RWPE2 (cell line): ENCODE data around the gene ZNF679.
"Not testable (repeated sequence)": the region's sequence is repeated elsewhere in the genome, so short reads cannot be mapped to it uniquely, and the experiment has no call there.

Experiments used
- ATAC-seq: fragments of 200-7000 bp; cut with Tn5 transposase; 3 replicates; pipeline ENCODE4 v1.9.1; 2021; ENCODE audit warnings: low read depth
- DNase-seq: peaks from one replicate; pipeline ENCODE4 v3.0.0-alpha.2; 2020; ENCODE audit warnings: low spot score
- H3K27ac ChIP-seq: fragments of 450-650 bp; 2 replicates; pipeline ENCODE4 v1.5.1; 2017; ENCODE audit warnings: mild to moderate bottlenecking; ENCODE audit not compliant: poor library complexity, severe bottlenecking
- H3K27me3 ChIP-seq: fragments of 250-450 bp; sonication (Bioruptor Pico); 2 replicates; pipeline ENCODE4 v1.5.1; 2021; ENCODE audit warnings: mild to moderate bottlenecking, moderate library complexity; ENCODE audit not compliant: insufficient read depth, poor library complexity, severe bottlenecking
- H3K36me3 ChIP-seq: fragments of 250-450 bp; sonication (Bioruptor Pico); 2 replicates; pipeline ENCODE4 v1.5.1; 2020; ENCODE audit warnings: low read depth, mild to moderate bottlenecking, moderate library complexity
- H3K4me1 ChIP-seq: fragments of 250-450 bp; sonication (Bioruptor Pico); 2 replicates; pipeline ENCODE4 v1.5.1; 2021; ENCODE audit warnings: mild to moderate bottlenecking, moderate library complexity; ENCODE audit not compliant: insufficient read depth, poor library complexity, severe bottlenecking
- H3K4me3 ChIP-seq: fragments of 250-450 bp; sonication (Bioruptor Pico); 2 replicates; pipeline ENCODE4 v1.5.1; 2021; ENCODE audit warnings: mild to moderate bottlenecking, moderate library complexity; ENCODE audit not compliant: severe bottlenecking
- H3K9me3 ChIP-seq: fragments of 250-450 bp; sonication (Bioruptor Pico); 2 replicates; pipeline ENCODE4 v1.5.1; 2021; ENCODE audit warnings: mild to moderate bottlenecking, moderate library complexity; ENCODE audit not compliant: severe bottlenecking
- CTCF ChIP-seq: fragments of 450-650 bp; IDR thresholded peaks from one replicate; pipeline ENCODE4 v1.5.1; 2017; ENCODE audit warnings: mild to moderate bottlenecking, moderate library complexity; ENCODE audit not compliant: poor library complexity, severe bottlenecking

Gene ZNF679

GRCh38 chr7:64310426-64310825 lies 82.2 kb downstream of the ZNF679 start:
- Histone ChIP-seq H3K27ac (no peak overlapping the region), H3K27me3 (no peaks in the 10 kb centered on the region), H3K9me3 (no peaks in the 10 kb centered on the region), H3K4me1 (no peaks in the 10 kb centered on the region), H3K4me3 (no peak overlapping the region), H3K36me3 (no peaks in the 10 kb centered on the region; the same call in 1 of the 2 replicates)
- TF ChIP-seq CTCF = no peak
- ATAC-seq = no peak
- DNase-seq = no peak

GRCh38 chr7:64312826-64313225 lies 84.6 kb downstream of the ZNF679 start:
- no peak for TF ChIP-seq CTCF
- DNase-seq (no peak), ATAC-seq (no peak)
- Histone ChIP-seq H3K36me3 (no peaks in the 10 kb centered on the region; the same call in none of the 2 replicates), H3K4me3 (no peak overlapping the region), H3K4me1 (no peaks in the 10 kb centered on the region), H3K27ac (no peak overlapping the region), H3K9me3 (no peaks in the 10 kb centered on the region), H3K27me3 (no peaks in the 10 kb centered on the region)

- Histone ChIP-seq H3K27me3 (no peaks in the 10 kb centered on the region), H3K4me1 (no peaks in the 10 kb centered on the region), H3K36me3 (peaks cover 4% of the 10 kb centered on the region), H3K27ac (peak within 1 kb of the TSS; percentile 36), H3K4me3 (peak within 1 kb of the TSS; percentile 57), H3K9me3 (no peaks in the 10 kb centered on the region)
- DNase-seq (peak; percentile 79), ATAC-seq (peak; percentile 100)
- no peak for TF ChIP-seq CTCF
Observed at GRCh38 chr7:64313740-64314491, 85.6 kb downstream of the ZNF679 start, which contains the start of gene ZNF736. Gene ZNF736 (plus strand): TSS chr7:64313961. CDS start chr7:64314151, 190 bp downstream.

GRCh38 chr7:64314566-64314965 lies 86.3 kb downstream of the ZNF679 start:
- no peak for TF ChIP-seq CTCF
- no peaks in the 10 kb centered on the region for H3K9me3 ChIP-seq
- no peaks in the 10 kb centered on the region for H3K4me1 ChIP-seq
- peak overlapping the region; percentile 36 for H3K27ac ChIP-seq
- DNase-seq (no peak), ATAC-seq (no peak)
- H3K36me3 ChIP-seq = peaks cover 4% of the 10 kb centered on the region
- H3K27me3 ChIP-seq = no peaks in the 10 kb centered on the region
- H3K4me3 ChIP-seq = peak overlapping the region; percentile 57

GRCh38 chr7:64316031-64316742 lies 87.9 kb downstream of the ZNF679 start:
- H3K4me1 ChIP-seq, H3K4me3 ChIP-seq, H3K36me3 ChIP-seq, ATAC-seq, H3K9me3 ChIP-seq, H3K27me3 ChIP-seq, H3K27ac ChIP-seq, DNase-seq: not testable (repeated sequence)
